Erythroblast (primary cell): ENCODE measurements around the gene IVL.
A peak's percentile ranks its signal among the peaks of the same experiment; 100 is the strongest.

Experiments
- DNase-seq, 2 experiments: peaks; one replicate each; lab custom pipeline; 2025; lab: John Stamatoyannopoulos, UW
- GATA1 ChIP-seq: IDR thresholded peaks from 2 replicates; pipeline ENCODE4 v1.6.1; 2011; ENCODE audit warnings: low read depth, mild to moderate bottlenecking, control low read depth, low read length, moderate library complexity
- POLR2A ChIP-seq: IDR thresholded peaks from 2 replicates; pipeline ENCODE4 v1.6.1; 2011; ENCODE audit warnings: mild to moderate bottlenecking, low read length

Gene IVL

GRCh38 chr1:152951711-152952110 lies 43.4 kb downstream of the IVL start:
- no peak for TF ChIP-seq POLR2A
- TF ChIP-seq GATA1 = no peak
- DNase-seq = no peak

GRCh38 chr1:152953761-152954160 lies 45.4 kb downstream of the IVL start:
- TF ChIP-seq POLR2A (no peak), GATA1 (no peak)

GRCh38 chr1:152954436-152954835 lies 46.1 kb downstream of the IVL start:
- DNase-seq = no peak
- TF ChIP-seq GATA1 = no peak
- TF ChIP-seq POLR2A = no peak

More at GRCh38 chr1:152953761-152954160, 45.4 kb downstream of the IVL start:
- DNase-seq = no peak

GRCh38 chr1:152957561-152957960 lies 49.2 kb downstream of the IVL start:
- no peak for TF ChIP-seq GATA1
- TF ChIP-seq POLR2A = no peak

GRCh38 chr1:152959273-152959672 lies 50.9 kb downstream of the IVL start:
- DNase-seq = no peak
- no peak for TF ChIP-seq POLR2A
- TF ChIP-seq GATA1 = no peak

More at GRCh38 chr1:152957561-152957960, 49.2 kb downstream of the IVL start:
- no peak for DNase-seq

GRCh38 chr1:152959801-152960451 lies 51.6 kb downstream of the IVL start:
- TF ChIP-seq POLR2A = no peak
- no peak for TF ChIP-seq GATA1
- DNase-seq = no peak

- peak; percentile 3 to 10 for DNase-seq
- no peak for TF ChIP-seq POLR2A
- TF ChIP-seq GATA1 = no peak
Measured at GRCh38 chr1:152960452-152961044, 52.2 kb downstream of the IVL start.
